ENCODE measurements around the gene SYNE4. TPM values are rescaled to one million over a fixed set of nuclear protein-coding genes. Genes with fewer than 3 reads are reported as not detected.

The SYNE4 gene
- total RNA-seq, 1 donor from 2014 or later, result 8.7 TPM

DNA sequence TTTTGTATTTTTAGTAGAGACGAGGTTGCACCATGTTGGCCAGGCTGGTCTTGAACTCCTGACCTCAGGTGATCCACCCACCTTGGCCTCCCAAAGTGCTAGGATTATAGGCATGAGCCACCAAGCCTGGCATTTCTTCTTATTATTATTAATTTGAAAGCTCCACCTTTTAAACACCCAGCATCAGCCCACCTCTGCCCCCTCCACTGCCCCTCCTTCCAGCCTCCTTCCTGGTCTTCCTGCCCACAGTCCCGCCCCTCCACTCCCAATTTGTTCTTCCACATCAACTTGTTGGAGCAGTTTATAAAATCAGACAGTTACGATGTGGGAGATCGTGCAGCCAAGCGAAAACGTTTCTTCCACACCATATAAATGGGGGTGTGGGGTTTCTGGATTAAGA is 31.9 kb upstream of the SYNE4 start:
- no peak for TF ChIP-seq CTCF (conservative IDR thresholded peaks at IDR 0.05)
- Mint-ChIP-seq H3K9me3 (no peaks in the 10 kb centered on the region), H3K27ac (no peak overlapping the region), H3K27me3 (no peaks in the 10 kb centered on the region), H3K4me3 (no peak overlapping the region), H3K36me3 (peaks cover 4% of the 10 kb centered on the region), H3K4me1 (ENCODE audit: unreplicated experiment) (peaks cover 10% of the 10 kb centered on the region)
- no peak for DNase-seq (ENCODE audit: extremely low spot score, unreplicated experiment)

GRCh38 chr19:36032251-36033104 is 23.9 kb upstream of the SYNE4 start, which contains the start of gene CLIP3:
TSS of gene CLIP3 (minus strand) at chr19:36032873. CDS start at chr19:36032357, 516 bp downstream.
- no peaks in the 10 kb centered on the region for H3K36me3 Mint-ChIP-seq
- TF ChIP-seq CTCF (conservative IDR thresholded peaks at IDR 0.05), result peak; percentile 54
- H3K4me3 Mint-ChIP-seq, result peak within 1 kb of the TSS; percentile 86
- H3K9me3 Mint-ChIP-seq, result no peaks in the 10 kb centered on the region
- H3K4me1 Mint-ChIP-seq (ENCODE audit: unreplicated experiment), result peaks cover 10% of the 10 kb centered on the region
- peak; percentile 84 for DNase-seq (ENCODE audit: extremely low spot score, unreplicated experiment)
- peak within 1 kb of the TSS; percentile 37 for H3K27ac Mint-ChIP-seq
- H3K27me3 Mint-ChIP-seq, result no peaks in the 10 kb centered on the region

DNA sequence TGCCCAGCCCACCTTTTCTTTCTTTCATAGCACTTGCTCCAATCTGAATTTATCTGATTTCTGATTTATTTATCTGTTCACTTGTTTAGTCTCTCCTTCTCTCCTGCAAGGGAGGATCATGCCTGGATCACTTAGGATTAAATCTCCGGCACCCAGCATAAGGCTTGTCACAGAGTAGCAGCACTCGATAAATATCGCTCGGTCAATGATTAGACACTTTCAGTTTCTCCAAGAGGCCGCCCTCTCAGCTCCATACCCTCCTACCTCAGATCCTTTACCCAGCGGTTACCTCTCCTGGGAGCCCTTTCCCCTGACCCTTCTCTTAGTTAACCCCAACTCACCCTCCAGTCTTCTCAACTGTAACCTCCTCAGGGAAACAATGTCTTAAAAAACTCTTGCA is 22.7 kb upstream of the SYNE4 start:
- no peaks in the 10 kb centered on the region for H3K9me3 Mint-ChIP-seq
- H3K4me1 Mint-ChIP-seq (ENCODE audit: unreplicated experiment), result peaks cover 10% of the 10 kb centered on the region
- DNase-seq (ENCODE audit: extremely low spot score, unreplicated experiment), result no peak
- TF ChIP-seq CTCF (conservative IDR thresholded peaks at IDR 0.05), result no peak
- no peaks in the 10 kb centered on the region for H3K36me3 Mint-ChIP-seq
- H3K4me3 Mint-ChIP-seq, result peak overlapping the region; percentile 58
- H3K27me3 Mint-ChIP-seq, result no peaks in the 10 kb centered on the region
- H3K27ac Mint-ChIP-seq, result no peak overlapping the region

- Mint-ChIP-seq H3K27me3 (no peaks in the 10 kb centered on the region), H3K36me3 (no peaks in the 10 kb centered on the region), H3K9me3 (no peaks in the 10 kb centered on the region), H3K27ac (no peak overlapping the region), H3K4me3 (no peak overlapping the region), H3K4me1 (ENCODE audit: unreplicated experiment) (peaks cover 10% of the 10 kb centered on the region)
- no peak for DNase-seq (ENCODE audit: extremely low spot score, unreplicated experiment)
- no peak for TF ChIP-seq CTCF (conservative IDR thresholded peaks at IDR 0.05)
Observed at GRCh38 chr19:36030264-36031148, 21.9 kb upstream of the SYNE4 start.

- no peaks in the 10 kb centered on the region for H3K9me3 Mint-ChIP-seq
- no peak overlapping the region for H3K27ac Mint-ChIP-seq
- TF ChIP-seq CTCF (conservative IDR thresholded peaks at IDR 0.05), result no peak
- H3K4me3 Mint-ChIP-seq, result no peak overlapping the region
- H3K36me3 Mint-ChIP-seq, result no peaks in the 10 kb centered on the region
- no peak for DNase-seq (ENCODE audit: extremely low spot score, unreplicated experiment)
- H3K4me1 Mint-ChIP-seq (ENCODE audit: unreplicated experiment), result peaks cover 4% of the 10 kb centered on the region
- H3K27me3 Mint-ChIP-seq, result no peaks in the 10 kb centered on the region
Observed at GRCh38 chr19:36028313-36029041, 19.9 kb upstream of the SYNE4 start.
